Measurements from ENCODE around the gene CDH24. TPM values are rescaled to one million over a fixed set of nuclear protein-coding genes. Genes with fewer than 3 reads are reported as not detected.
"Not testable (repeated sequence)": the region's sequence is repeated elsewhere in the genome, so short reads cannot be mapped to it uniquely, and the experiment has no call there.

CDH24 gene
- polyA plus RNA-seq, 10 donors: 2.8 to 5.5 (median 3.8) TPM

DNA sequence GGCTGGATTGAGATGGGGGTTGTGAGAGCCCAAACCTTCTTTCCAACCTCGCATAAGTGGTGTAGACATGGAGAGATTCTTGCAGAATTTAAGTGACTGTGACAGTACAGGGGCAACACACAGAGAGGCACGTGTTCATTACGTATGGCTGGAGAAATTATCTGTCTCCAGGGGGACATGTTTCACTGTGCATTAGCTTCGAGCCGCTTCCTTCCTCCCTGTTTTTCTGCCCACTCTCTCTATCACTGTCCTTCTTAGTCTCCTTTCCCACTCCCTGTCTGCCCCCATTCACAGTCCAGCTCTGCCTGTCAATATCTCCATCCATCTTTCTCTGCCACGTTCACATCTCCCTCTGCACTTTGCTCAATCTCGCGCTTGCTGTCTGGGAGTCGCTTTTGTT is 35.9 kb downstream of the CDH24 start:
- DNase-seq: peak in 1 of 3 donors; percentile 51

DNA sequence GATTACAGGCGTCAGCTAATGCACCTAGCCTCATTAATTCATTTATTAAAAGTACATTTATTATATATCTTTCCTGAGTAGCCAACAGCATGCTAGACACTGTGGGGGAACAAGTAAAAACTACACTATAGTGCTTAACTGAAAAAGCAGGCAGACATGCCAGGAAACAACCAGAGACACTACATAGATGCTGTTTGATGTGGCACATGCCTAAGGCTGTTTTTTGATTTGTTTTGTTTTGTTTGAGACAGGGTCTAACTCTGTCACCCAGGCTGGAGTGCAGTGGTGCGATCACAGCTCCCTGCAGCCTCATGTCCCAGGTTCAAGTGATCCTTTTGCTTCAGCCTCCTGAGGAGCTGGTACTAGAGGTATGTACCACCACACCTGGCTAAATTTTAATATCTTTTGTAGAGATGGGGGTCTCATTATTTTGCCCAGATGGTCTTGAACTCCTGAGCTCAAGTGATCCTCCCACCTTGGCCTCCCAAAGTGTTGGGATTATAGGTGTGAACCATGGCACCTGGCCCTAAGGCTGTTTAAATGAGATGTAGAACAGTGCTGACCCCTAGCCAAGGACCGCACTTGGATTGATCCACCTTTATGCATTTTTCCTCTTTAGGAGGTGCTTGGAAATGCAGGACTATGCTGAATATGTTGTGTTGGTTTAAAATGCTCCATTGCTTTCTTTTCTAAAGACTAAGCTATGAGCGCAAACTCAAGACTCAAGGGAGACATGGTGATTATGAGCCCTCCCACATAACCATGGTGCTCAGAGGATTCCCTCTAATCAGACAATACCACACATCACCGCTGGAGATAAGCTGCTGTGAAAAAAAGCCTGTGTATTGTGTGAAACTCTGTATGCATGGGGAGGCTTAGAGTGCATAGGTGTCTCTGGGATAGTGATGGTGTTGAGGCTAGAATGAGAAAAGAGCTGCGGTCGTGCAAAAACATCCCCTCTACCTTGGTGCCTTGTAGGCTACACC is 36.9 kb downstream of the CDH24 start:
- no peak for DNase-seq

DNA sequence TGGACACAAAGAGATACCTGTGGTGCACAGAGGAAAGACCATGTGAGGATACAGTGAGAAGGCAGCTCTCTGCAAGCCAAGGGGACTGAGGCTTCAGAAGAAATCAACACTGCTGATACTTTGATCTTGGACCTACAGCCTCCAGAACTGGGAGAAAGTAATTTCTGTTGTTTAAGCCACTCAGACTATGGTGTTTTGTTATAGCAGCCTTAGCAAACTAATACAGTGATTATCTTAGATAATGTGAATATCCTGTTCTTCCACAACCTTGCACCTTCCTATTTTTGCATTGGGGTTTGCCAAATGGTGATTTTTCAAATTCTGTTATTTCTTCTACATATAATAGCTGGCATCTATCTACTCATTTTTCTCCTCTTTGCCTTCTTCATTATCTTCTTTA is 39.2 kb downstream of the CDH24 start:
- DNase-seq: no peak

DNA sequence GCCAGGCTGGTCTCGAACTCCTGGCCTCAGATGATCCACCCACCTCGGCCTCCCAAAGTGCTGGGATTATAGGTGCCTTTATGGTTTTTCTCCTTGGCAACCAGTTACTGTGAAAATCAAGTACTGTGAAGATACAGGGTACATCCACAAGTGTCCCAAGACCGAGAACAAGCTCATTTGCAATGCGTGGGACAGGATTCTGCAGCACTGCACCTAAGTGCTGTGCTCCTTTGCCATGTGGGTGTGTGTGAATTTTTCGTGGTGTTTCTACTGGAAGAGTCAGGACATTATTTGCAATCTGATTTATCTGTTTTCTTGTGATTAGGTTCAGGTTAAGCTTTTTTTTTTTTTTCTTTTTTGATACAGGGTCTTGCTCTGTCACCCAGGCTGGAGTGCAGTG is 40.2 kb downstream of the CDH24 start:
- DNase-seq: no peak

DNA sequence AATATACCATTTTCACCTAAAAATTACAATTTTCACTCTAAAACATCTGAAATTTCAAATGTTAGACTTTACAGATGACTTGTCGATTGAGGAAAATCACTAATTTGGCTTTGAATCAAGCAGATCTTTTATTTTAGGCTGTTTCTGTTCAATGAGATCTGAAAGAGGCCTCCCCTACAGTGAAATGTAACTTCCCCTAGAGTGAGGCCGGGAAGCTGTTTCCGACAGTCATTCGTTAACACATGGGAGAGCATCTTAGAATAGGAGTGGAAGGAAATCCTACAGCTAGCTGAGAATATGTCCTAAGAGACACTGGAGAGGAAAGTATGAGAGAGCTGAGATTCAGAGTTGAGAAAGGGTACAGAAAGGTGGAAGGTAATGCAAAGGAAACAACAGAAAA is 41.7 kb downstream of the CDH24 start:
- no peak for DNase-seq

DNA sequence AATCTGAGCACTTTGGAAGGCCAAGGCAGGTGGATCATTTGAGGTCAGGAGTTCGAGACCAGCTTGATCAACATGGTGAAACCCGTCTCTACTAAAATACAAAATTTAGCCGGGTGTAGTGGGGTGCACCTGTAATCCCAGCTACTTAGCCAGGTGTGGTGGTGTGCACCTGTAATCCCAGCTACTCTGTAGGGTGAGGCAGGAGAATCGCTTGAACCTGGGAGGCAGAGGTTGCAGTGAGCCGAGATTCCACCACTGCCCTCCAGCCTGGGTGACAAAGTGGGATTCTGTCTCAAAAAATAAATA is 43.6 kb downstream of the CDH24 start:
- not testable (repeated sequence) for DNase-seq

DNA sequence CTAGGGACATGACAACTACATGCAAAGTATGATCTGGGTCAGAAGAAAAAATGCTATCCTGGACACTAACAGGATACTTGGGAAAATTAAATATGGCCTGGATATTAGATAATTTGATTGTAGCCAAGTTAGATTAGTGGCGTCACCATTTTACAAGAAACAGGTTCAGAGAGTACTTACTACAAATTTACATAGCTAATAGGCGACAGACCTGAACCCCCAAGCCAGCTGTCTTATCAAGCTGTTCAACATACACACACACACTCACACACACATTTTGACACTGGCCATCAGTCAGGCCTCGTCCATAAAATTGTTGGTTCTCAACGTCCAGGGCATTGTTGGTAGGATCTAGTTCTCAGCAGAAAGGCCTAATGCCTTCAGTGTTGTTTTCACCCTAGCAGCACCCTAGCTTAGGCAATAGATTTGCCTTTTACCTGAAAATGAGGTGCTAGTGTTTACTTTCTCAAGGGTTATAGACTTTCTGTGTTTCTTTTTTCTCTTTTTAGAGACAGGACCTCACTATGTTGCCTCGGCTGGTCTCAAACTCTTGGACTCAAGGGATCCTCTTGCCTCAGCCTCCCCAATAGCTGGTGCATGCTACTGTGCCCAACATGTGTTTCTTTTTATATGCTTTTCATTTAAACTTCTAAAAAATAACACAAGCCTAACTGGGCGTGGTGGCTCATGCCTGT is 44.1 kb downstream of the CDH24 start:
- no peak for DNase-seq

DNA sequence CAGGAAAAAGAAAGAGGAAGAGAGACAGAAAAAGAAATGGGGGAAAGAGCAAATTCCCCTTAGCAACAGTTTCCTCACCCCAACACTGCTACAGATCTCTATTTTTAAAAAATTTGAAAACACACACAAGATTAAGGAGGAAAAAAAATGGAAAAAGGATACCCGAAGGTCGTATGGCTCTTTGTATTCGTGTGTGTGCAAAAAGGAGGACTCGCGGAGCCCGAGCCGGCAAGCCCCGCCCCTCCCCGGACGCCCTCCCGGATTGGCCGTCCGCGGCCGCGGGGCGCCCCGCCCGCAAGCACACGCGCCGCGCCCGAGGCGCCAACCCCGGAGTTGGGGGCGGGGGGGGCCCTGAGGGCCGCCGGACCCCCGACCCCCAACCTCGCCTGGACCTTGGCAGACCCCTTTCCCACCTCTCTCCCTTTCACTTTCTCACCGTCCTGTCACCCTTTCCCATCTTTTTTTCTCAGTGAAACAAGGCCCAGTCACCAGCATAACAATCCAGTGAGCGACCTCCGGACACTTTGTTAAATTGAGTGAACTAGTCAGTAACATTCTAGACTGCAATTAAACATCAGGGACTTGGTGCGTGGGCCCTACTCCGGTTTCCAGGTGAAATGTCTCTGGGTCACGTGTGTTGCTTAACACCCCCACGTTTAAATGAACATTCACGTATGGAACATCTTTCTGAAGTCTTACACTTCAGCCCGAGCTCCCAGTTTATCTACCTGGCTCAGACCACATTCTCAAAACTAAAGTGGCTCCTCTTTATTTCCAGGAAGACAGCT is 47.2 kb downstream of the CDH24 start, which contains the start of gene C14orf93:
Gene C14orf93, minus strand, starts transcription at position 205 of the 788 bp plus-strand sequence. CDS start 11,120 bp downstream, outside the sequence.
- DNase-seq: peak; percentile 69 to 93 (median 87)

DNA sequence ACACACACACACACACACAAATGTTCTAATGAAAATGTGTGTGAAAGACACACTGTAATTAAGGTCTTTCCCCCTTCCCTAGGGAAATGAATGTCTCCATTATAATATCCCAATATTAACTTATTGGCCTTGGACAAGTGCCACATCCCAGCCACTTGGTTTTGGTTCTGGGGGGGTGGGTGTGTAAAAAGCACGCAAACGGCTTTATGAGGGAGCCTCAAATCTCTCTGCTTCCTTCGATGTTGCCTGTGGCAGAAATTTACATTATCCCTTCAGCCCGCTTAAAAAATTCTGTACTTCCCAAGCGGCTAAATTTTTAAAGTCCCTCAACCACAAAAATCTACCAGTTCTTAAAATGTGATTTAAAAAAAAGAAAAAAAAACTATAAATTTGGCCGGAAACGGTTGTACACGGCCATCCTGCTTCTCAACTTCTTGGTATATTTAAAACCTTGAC is 47.8 kb downstream of the CDH24 start:
- DNase-seq: no peak

DNA sequence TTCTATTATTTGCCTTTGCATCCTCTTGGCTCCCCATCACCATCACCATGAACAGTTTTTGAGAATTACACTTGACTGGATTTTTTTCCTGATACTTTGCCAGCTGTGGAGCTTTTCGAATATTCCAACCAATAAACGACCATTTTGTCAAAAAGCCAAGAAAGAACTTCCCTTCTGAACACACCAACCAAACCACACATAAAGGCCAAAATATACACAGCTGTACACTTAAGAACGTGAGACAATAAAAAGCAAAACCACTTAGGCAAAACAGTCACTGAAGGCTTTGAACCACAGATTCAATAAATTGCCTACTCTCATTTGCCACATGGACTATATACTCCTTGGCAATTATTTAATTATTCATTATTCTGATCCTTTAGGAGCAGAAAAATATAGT is 48.5 kb downstream of the CDH24 start:
- peak in 1 of 3 donors; percentile 31 for DNase-seq

DNA sequence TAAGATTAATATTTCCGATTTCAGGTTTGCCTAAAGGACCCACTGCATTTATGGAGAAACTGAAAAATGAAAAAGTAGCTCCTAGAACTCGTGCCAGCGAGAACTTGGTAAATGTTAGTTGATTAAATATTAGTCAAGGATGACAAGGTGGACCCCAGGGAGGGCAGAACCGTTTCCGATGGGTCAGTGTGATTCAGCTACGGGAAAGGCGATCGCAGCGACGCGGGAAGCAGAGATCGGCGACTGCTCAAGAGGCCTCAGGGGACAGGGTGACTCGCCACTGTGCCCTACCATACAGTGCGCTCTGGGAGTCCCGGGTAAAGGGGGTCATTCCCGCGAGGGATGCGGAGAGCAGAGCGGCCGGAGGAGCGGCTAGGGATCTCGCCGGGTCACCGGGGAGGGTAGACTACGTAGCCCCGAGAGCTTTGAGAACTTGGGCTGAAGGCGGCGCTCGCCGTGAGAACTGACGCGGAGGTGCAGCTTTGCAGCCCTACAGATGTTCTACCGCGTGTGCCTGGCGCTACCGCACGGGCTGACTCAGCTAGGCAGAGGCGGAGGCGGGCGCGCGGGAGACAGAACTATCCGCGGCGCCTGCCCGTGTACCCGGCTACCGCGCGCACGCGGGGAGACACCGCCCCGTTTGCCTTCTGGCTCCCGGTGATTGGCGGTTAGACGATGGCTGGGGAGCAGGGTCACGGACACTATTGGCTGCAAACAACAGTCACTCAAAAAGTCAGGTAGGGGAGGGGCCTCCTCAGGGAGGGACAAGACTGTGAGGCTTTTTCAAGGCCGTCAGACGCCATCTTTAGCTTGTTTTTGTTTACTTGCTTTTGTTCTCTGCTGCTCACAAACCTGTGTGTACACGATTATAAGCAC is 50.5 kb downstream of the CDH24 start:
- peak; percentile 97 to 99 (median 98) for DNase-seq

DNA sequence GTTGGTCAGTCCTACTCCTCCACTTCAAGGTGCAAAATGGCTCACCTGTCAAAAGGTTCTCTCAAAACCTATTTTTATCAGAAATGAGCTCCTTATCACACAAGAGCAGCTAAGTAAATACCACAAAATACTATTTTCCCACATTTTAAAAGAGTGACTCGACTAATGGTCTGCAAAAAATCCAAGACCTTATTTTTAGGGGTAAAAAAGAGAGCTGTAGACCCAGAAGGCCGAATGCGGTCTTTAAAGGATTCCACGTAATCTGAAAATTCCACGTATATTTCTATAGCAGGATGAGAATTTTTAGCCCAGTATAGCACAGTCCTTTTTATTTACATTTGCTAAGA is 51.2 kb downstream of the CDH24 start:
- DNase-seq: no peak

DNA sequence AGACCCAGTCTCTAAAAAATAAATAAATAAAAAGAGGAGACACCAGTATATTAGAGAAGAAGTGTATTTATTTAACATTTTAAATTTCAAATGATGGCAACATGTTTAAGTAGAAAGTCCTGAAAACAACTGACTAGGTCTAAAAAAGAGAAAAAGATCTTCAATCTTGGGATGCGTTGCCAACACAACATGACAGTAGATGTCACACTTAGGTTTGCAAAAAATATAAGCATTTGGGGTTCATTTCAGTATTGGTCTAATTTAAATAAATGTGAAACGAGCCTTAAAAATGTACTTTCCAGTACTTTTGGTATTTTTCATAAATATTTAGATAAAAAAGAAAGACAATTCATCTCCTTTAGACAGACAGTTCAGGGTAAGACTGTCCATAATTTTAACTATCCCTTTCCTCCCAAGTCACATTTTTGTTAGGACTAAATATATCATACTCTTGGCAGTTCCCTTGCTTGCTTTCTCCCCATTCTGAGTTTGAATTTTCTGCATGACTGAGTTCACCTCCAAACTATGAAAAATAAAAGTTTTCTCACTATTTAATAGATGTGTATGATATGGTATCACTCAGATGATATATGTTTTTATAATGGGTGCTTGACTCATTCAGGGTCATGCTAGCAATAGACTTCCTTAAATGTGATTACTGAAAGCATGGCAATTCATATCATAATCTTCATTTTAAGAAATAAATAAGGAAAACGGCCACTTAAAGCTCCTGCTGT is 51.7 kb downstream of the CDH24 start:
- no peak for DNase-seq

DNA sequence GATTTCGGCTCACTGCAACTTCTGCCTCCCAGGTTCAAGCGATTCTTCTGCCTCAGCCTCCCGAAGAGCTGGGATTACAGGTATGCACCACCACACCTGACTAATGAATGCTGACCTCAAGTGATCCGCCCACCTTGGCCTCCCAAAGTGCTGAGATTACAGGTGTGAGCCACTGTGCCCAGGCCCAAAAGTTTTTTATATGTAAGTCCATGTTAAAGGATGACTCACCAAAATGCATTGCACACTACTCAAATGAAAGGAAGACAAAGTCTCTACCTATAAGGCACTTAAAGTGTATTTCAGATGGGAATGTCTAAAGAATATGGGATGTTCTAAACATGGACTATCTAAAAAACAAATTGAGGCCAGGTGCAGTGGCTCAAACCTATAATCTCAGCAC is 53.0 kb downstream of the CDH24 start:
- DNase-seq: not testable (repeated sequence)

DNA sequence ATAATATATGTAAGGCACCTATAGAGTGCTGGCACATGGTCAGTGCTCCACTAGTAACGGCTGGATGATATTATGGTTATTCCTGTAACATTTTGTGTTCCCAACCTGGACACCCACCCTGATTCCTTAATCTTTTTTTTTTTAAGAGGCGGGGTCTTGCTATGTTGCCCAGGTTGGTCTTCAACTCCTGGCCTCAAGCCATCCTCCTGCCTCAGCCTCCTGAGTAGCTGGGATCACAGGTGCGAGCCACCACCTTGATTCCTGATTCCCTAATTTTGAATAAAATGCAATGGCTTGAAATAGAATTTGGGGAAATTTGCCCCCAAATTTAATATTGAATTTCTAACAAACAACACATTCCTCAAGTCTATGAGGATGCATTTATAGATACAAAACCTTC is 54.7 kb downstream of the CDH24 start:
- no peak for DNase-seq

DNA sequence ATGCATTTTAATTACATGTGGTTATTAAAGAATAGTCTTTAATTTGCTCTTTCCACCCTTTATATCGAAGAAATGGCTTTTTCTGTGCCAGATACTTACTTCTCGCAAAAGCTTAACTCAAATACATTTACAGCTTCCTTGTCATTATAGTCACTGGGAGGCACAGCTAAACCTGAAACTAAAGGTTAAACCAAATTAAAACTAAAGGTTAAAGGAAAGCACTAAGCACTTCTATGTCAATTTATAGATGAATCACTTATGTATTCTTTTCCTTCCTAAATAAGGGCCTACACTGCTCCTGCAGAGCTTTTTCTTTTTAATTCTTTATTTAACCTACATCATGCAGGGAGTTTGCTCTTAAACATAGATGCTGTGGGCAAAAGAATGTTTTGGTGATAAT is 56.5 kb downstream of the CDH24 start:
- no peak for DNase-seq

DNA sequence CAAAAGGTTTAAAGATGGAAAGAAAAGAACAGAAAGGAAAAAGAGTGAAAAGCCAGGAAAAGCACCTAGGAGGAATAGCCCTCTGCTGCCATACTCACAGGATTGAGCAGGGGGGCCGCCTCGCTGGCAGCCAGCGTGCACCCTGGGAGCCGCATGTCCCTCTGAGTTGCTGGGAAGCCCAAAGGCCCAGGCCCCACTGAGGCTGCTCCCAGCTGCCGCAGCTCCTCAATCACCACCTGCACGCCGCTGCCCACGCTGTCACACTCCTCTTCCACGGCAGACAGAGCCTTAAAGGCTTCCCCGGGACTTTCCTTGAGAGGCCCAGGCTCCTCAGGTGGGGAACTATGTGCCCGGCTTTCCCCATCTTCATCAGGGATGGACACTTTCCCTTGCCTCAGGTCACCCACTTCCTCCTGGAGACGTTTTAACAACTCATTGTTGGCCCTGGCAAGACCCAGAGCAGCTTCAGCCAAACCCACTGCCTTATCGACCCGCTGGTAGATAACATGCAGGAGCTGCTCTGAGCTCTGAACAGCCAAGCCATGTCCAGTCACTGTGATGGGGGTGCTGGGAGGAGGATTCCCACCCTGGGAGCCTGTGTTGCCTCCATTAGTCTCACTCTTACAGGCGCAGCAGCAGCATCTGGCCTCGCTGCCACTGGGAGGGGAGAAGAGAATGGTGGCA is 58.8 kb downstream of the CDH24 start:
- no peak for DNase-seq

DNA sequence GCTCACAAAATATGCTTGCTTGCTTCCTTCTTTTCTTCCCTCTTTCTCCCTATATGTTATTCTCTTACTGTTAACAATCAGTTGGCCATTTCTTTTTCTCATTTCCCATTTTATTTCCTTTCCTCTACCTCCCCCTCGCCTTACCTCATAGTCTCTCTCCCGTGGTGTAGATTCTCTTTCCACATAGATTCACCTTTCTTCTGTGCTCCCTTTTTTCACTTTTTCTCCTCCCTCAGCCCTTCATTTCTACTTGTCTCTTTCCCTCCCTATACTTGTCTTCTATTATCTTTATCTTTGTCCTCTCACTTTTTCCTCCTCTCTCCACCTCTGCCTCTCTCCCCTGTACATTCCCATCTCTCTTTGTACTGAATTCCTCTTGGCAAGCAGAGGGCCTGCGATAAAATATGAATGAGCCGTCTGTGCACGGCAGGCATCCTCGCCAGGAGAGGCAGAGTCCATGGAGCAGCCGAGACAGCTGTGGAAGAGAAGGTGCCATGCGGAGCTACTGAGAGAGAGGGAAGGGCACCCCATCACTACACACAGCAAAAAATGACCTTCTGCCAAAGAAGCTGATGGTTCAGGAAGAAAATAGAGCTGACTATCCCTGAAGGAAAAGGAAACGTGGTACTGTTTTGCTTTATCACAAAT is 59.5 kb downstream of the CDH24 start:
- no peak for DNase-seq
